GM12878 (cell line): ENCODE results near the gene PDSS2. TPM values are rescaled to one million over a fixed set of nuclear protein-coding genes. Genes with fewer than 3 reads are reported as not detected.

Experiments used
- ASH2L ChIP-seq: fragments of 300-600, 200-600 bp; sonication (generic); IDR thresholded peaks from 2 replicates; pipeline ENCODE4 v1.6.1; 2017; ENCODE audit warnings: low read depth, mild to moderate bottlenecking, borderline replicate concordance
- BHLHE40 ChIP-seq, 2 experiments: fragments of 450-650 bp in 1 of 2; IDR thresholded peaks; 2 replicates each; pipeline ENCODE4 v1.6.1; 2011 to 2017; ENCODE audit warnings: low read depth in 2 of 2, borderline replicate concordance in 1 of 2, improper control_type of control experiment in 1 of 2, low read length in 1 of 2, mild to moderate bottlenecking in 1 of 2
- CEBPB ChIP-seq, 2 experiments: fragments of 150-350 bp in 1 of 2; IDR thresholded peaks; 2 replicates each; pipeline ENCODE4 v1.6.1; 2012 to 2014; ENCODE audit warnings: low read depth in 2 of 2, low read length in 2 of 2, borderline replicate concordance in 1 of 2, inconsistent platforms in 1 of 2
- CHD1 ChIP-seq: IDR thresholded peaks from 2 replicates; pipeline ENCODE4 v1.6.1; 2012; ENCODE audit warnings: low read depth, low read length, improper control_type of control experiment
- DPF2 ChIP-seq: fragments of 450-650 bp; IDR thresholded peaks from 2 replicates; pipeline ENCODE4 v1.6.1; 2017; ENCODE audit warnings: mild to moderate bottlenecking
- FOXM1 ChIP-seq: IDR thresholded peaks from 2 replicates; pipeline ENCODE4 v1.6.1; 2012; ENCODE audit warnings: low read depth, mild to moderate bottlenecking, inconsistent platforms, low read length, moderate library complexity
- IKZF1 ChIP-seq: fragments of 450-650 bp; conservative IDR thresholded peaks from 2 replicates; pipeline ENCODE4 v1.6.1; 2017; ENCODE audit warnings: antibody characterized with exemption, mild to moderate bottlenecking
- KDM1A ChIP-seq: fragments of 200-600 bp; sonication (generic); IDR thresholded peaks from 2 replicates; pipeline ENCODE4 v1.6.1; 2016; ENCODE audit warnings: borderline replicate concordance
- MEF2B ChIP-seq: fragments of 450-650 bp; IDR thresholded peaks from 2 replicates; pipeline ENCODE4 v1.6.1; 2018; ENCODE audit warnings: mild to moderate bottlenecking, moderate library complexity; ENCODE audit not compliant: partially characterized antibody, poor library complexity, severe bottlenecking
- PKNOX1 ChIP-seq: fragments of 450-650 bp; IDR thresholded peaks from 2 replicates; pipeline ENCODE4 v1.6.1; 2016; ENCODE audit warnings: mild to moderate bottlenecking
- SKIL ChIP-seq: fragments of 450-650 bp; IDR thresholded peaks from 2 replicates; pipeline ENCODE4 v1.6.1; 2017; ENCODE audit warnings: mild to moderate bottlenecking, low read depth, inconsistent platforms; ENCODE audit not compliant: poor library complexity, severe bottlenecking
- SREBF2 ChIP-seq: IDR thresholded peaks from 2 replicates; pipeline ENCODE4 v1.6.1; 2012; ENCODE audit warnings: mild to moderate bottlenecking, low read length
- TARDBP ChIP-seq: IDR thresholded peaks from 2 replicates; pipeline ENCODE4 v1.6.1; 2016; ENCODE audit warnings: borderline replicate concordance
- ZBTB40 ChIP-seq: fragments of 450-650 bp; IDR thresholded peaks from 2 replicates; pipeline ENCODE4 v1.6.1; 2016; ENCODE audit warnings: mild to moderate bottlenecking, moderate library complexity, borderline replicate concordance
- ZNF592 ChIP-seq: fragments of 450-650 bp; IDR thresholded peaks from 2 replicates; pipeline ENCODE4 v1.6.1; 2017; ENCODE audit warnings: mild to moderate bottlenecking, moderate library complexity
- ZNF622 ChIP-seq: fragments of 450-650 bp; IDR thresholded peaks from 2 replicates; pipeline ENCODE4 v1.6.1; 2017; ENCODE audit warnings: mild to moderate bottlenecking, inconsistent platforms
- polyA plus RNA-seq, 11 experiments: library from polyadenylated mRNA; depleted of rRNA in 4 of 11; unstranded in 6 of 11; stranded (reverse) in 5 of 11; fragments of >200 nt; fragmentation: Nextera tagmentation in 4 of 11; fragmentation: Illumina TruSeq in 1 of 11; extraction: Ambion mirVana in 4 of 11; extraction: Trizol in 1 of 11; gene quantifications; 1 replicate in 1 of 11; 2 replicates in 10 of 11; pipeline versions ENCODE4 v1.2.1 to v1.2.3, GENCODE V29; 2011 to 2016; ENCODE audit warnings: inconsistent platforms in 2 of 11, missing spikeins in 2 of 11, low read depth in 1 of 11
- total RNA-seq, 4 experiments: library from RNA; depleted of rRNA in 3 of 4; stranded (reverse); fragments of >200 nt in 3 of 4; fragmentation: Illumina TruSeq in 1 of 4; extraction: Trizol in 1 of 4; gene quantifications; 2 replicates each; pipeline versions ENCODE4 v1.2.1 to v1.2.3, GENCODE V29; 2013 to 2021

PDSS2 gene
- total and polyA plus RNA-seq, 10 of the 15 experiments (the other 5 are each of a cell fraction or from before 2014, with no cell fraction given): 7.7 to 15.5 (median 9.6) TPM

GRCh38 chr6:107459283-107460082, at the start of gene PDSS2 (continued):
- no peak; the same call in none of the 2 replicates for TF ChIP-seq ZBTB40
- TF ChIP-seq IKZF1: peak; percentile 64; the same call in 1 of the 2 replicates
- peak; percentile 97 for TF ChIP-seq FOXM1
- TF ChIP-seq CHD1: no peak
- TF ChIP-seq KDM1A: no peak
- TF ChIP-seq BHLHE40 (IDR thresholded peaks at IDR 0.05; ENCODE audit: borderline replicate concordance in 1 of 2, low read depth in 2 of 2, low read length in 1 of 2): peak in 1 of 2 experiments; percentile 35; a peak in 1 of 4 replicates
- TF ChIP-seq PKNOX1: peak; percentile 82
- no peak for TF ChIP-seq SREBF2
- TF ChIP-seq SKIL: peak; percentile 36
- TF ChIP-seq ASH2L: no peak
- TF ChIP-seq ZNF592: no peak
- peak; percentile 50; the same call in 1 of the 2 replicates for TF ChIP-seq DPF2
- TF ChIP-seq TARDBP: no peak
- no peak for TF ChIP-seq CEBPB (IDR thresholded peaks at IDR 0.05; ENCODE audit: borderline replicate concordance in 1 of 2, low read depth in 2 of 2, low read length in 2 of 2)
- peak; percentile 10 for TF ChIP-seq MEF2B
- no peak for TF ChIP-seq ZNF622
